Left lung (tissue), 14 donors: ENCODE results near the gene WDR17. TPM values are rescaled to one million over a fixed set of nuclear protein-coding genes. Genes with fewer than 3 reads are reported as not detected.

Source experiments
- ATAC-seq: fragments of 200-7000 bp; cut with Tn5 transposase; one replicate; pipeline ENCODE4 v1.9.1; 2020; ENCODE audit warnings: moderate library complexity
- DNase-seq, 4 donors: peaks; one replicate each; pipeline ENCODE4 v3.0.0-alpha.2; 2013 to 2020
- H3K27ac ChIP-seq, 2 donors: fragments of 200-600 bp; sonication (generic) in 1 of 2; one replicate each; pipeline versions ENCODE4 v1.5.0 to v1.8.0; 2020 to 2021
- H3K27me3 ChIP-seq, 2 donors: fragments of 200-600 bp; sonication (generic) in 1 of 2; one replicate each; pipeline versions ENCODE4 v1.5.0 to v1.8.0; 2020 to 2021
- H3K36me3 ChIP-seq, 2 donors: fragments of 200-600 bp; sonication (generic) in 1 of 2; one replicate each; pipeline versions ENCODE4 v1.5.0 to v1.8.0; 2020 to 2021
- H3K4me1 ChIP-seq, 2 donors: fragments of 200-600 bp; one replicate each; pipeline ENCODE4 v1.8.0; 2021
- H3K4me3 ChIP-seq, 2 donors: fragments of 200-600 bp; sonication (generic) in 1 of 2; one replicate each; pipeline versions ENCODE4 v1.5.0 to v1.8.0; 2020 to 2021; ENCODE audit warnings: mild to moderate bottlenecking in 1 of 2
- H3K9me3 ChIP-seq, 2 donors: fragments of 200-600 bp; sonication (generic) in 1 of 2; one replicate each; pipeline versions ENCODE4 v1.5.0 to v1.8.0; 2020 to 2021
- CTCF ChIP-seq, 2 donors: fragments of 200-600 bp; sonication (generic) in 1 of 2; IDR thresholded peaks; one replicate each; pipeline versions ENCODE4 v1.5.0 to v1.8.0; 2021; ENCODE audit warnings: antibody characterized with exemption in 2 of 2
- intact Hi-C, 2 donors: fragments of 100-400 bp; cut with DNase I; formaldehyde crosslinking; loops; one replicate each; pipeline versions ENCODE4 v1.11.2 to v1.14.2; 2022
- long read RNA-seq, 12 donors: library from polyadenylated mRNA in 2 of 12; unstranded in 2 of 12; transcript quantifications; one replicate each; pipeline ENCODE4 v2.0.0 and lab custom pipeline, GENCODE V29; 2019 to 2026
- polyA plus RNA-seq, 6 donors: library from polyadenylated mRNA; unstranded; fragments of 120-200 nt; gene quantifications; one replicate each; pipeline ENCODE4 v1.2.1, GENCODE V29; 2013; ENCODE audit not compliant: insufficient read length in 6 of 6
- total RNA-seq, 2 donors: library from RNA; stranded (reverse); fragmentation: NEBNext Ultra II Directional; extraction: Animal tissue kit (Norgen Biotek cat#: 25700); gene quantifications; one replicate each; pipeline ENCODE4 v1.2.1, GENCODE V29; 2021
- donor health status: DM: no; HTN: yes; CAD: no.
- donor health status: DM: no; HTN: no; CAD: no.

The WDR17 gene
- total RNA-seq (1 to 10 TPM; 4.2 to 4.3 TPM), polyA plus RNA-seq (10 to 100 TPM in 1 of 6 donors, 1 to 10 TPM in 5; 7.4 to 10.7 (median 8.0) TPM)
- long read RNA-seq, donor 1, result 0 reads
- long read RNA-seq, donor 2, result 0 reads
- long read RNA-seq, donor 3, result 0 reads
- long read RNA-seq, donor 4, result 0 reads
- long read RNA-seq, donor 5, result 0 reads
- long read RNA-seq, donor 6, result 0 reads
- long read RNA-seq, donor 7, result 0 reads
- long read RNA-seq, donor 8, result 0 reads
- long read RNA-seq, donor 9, result 0 reads
- long read RNA-seq, donor 10, partial matches to known transcripts, result 1 of 1 reads
- long read RNA-seq, donor 10, other reads (novel, unspliced or antisense), result 0 of 1 reads
- long read RNA-seq, donor 11, full-length matches to known transcripts, result 1 of 1 reads
- long read RNA-seq, donor 11, partial matches to known transcripts, result 0 of 1 reads
- long read RNA-seq, donor 11, other reads (novel, unspliced or antisense), result 0 of 1 reads
- long read RNA-seq, donor 12, result 0 reads

GRCh38 chr4:176065435-176066291 lies at the start of gene WDR17:
Gene WDR17, plus strand, starts transcription at chr4:176065841. Its CDS starts 45,740 bp downstream, at chr4:176111581.
- peak within 1 kb of the TSS; percentile 52 to 59 for H3K4me3 ChIP-seq
- ATAC-seq (peak; percentile 99), DNase-seq (peak; percentile 83 to 94 (median 93))
- intact Hi-C loops, result no loop called here
- TF ChIP-seq CTCF (IDR thresholded peaks at IDR 0.05), result no peak
- no peaks in the 10 kb centered on the region for H3K36me3 ChIP-seq
- H3K27me3 ChIP-seq, result peaks cover 0 to 29% of the 10 kb centered on the region in 2 donors
- H3K9me3 ChIP-seq, result no peaks in the 10 kb centered on the region
- H3K4me1 ChIP-seq, result no peaks in the 10 kb centered on the region
- peak within 1 kb of the TSS in 1 of 2 donors; percentile 60 for H3K27ac ChIP-seq

GRCh38 chr4:176016601-176017000 lies 49.0 kb upstream of the WDR17 start:
- DNase-seq, result peak in 1 of 4 donors; percentile 54
- no peak for TF ChIP-seq CTCF (IDR thresholded peaks at IDR 0.05)

GRCh38 chr4:176020481-176021085 lies 45.1 kb upstream of the WDR17 start:
- H3K27ac ChIP-seq, result no peak overlapping the region
- DNase-seq, result peak in 1 of 4 donors; percentile 40
- H3K9me3 ChIP-seq, result no peaks in the 10 kb centered on the region
- no peak for TF ChIP-seq CTCF (IDR thresholded peaks at IDR 0.05)
- H3K36me3 ChIP-seq, result no peaks in the 10 kb centered on the region
- H3K4me1 ChIP-seq, result no peaks in the 10 kb centered on the region
- no peak for ATAC-seq
- H3K4me3 ChIP-seq, result no peak overlapping the region
- no peaks in the 10 kb centered on the region for H3K27me3 ChIP-seq
- intact Hi-C loops, result no loop called here

More at GRCh38 chr4:176016601-176017000, 49.0 kb upstream of the WDR17 start:
- Histone ChIP-seq H3K9me3 (no peaks in the 10 kb centered on the region), H3K27me3 (no peaks in the 10 kb centered on the region), H3K4me1 (no peaks in the 10 kb centered on the region), H3K27ac (no peak overlapping the region), H3K36me3 (no peaks in the 10 kb centered on the region), H3K4me3 (no peak overlapping the region)
- ATAC-seq, result no peak
- intact Hi-C loops, result no loop called here

- Histone ChIP-seq H3K4me1 (no peaks in the 10 kb centered on the region), H3K27me3 (no peaks in the 10 kb centered on the region), H3K9me3 (no peaks in the 10 kb centered on the region), H3K36me3 (no peaks in the 10 kb centered on the region), H3K4me3 (no peak overlapping the region), H3K27ac (no peak overlapping the region)
- DNase-seq (no peak), ATAC-seq (no peak)
- no peak for TF ChIP-seq CTCF (IDR thresholded peaks at IDR 0.05)
- intact Hi-C loops, result loop anchor here in 1 of 2 donors (10.0 kb wide), 1 partner anchor 314 kb away; no protein-coding TSS in a partner anchor
Measured at GRCh38 chr4:176030391-176030790, 35.2 kb upstream of the WDR17 start.
